HEK293T (cell line): Measurements from ENCODE around the gene DAPK1.

Experiments
- CTCF ChIA-PET: fragments of 350-600 bp; formaldehyde crosslinking; extraction: SDS; loops from one replicate; lab custom pipeline; 2021; ENCODE audit warnings: antibody characterized with exemption, inconsistent platforms; lab: Yijun Ruan, JAX
- POLR2A ChIA-PET: fragments of 350-600 bp; formaldehyde crosslinking; extraction: SDS; loops from one replicate; lab custom pipeline; 2020; ENCODE audit warnings: antibody characterized with exemption, inconsistent platforms; lab: Yijun Ruan, JAX
- DNase-seq: peaks from one replicate; pipeline ENCODE4 v3.0.0; 2012; ENCODE audit warnings: mixed read lengths; ENCODE audit errors: extremely low spot score
- ARNT ChIP-seq: fragments of 450-650 bp; IDR thresholded peaks from 2 replicates; pipeline ENCODE4 v1.6.1; 2017; ENCODE audit warnings: mild to moderate bottlenecking
- BHLHE40 ChIP-seq: fragments of 450-650 bp; IDR thresholded peaks from 2 replicates; pipeline ENCODE4 v1.6.1; 2016; ENCODE audit warnings: mild to moderate bottlenecking, moderate library complexity, borderline replicate concordance
- CTBP1 ChIP-seq: fragments of 450-650 bp; IDR thresholded peaks from 2 replicates; pipeline ENCODE4 v1.6.1; 2016; ENCODE audit warnings: borderline replicate concordance
- ELF4 ChIP-seq: fragments of 450-650 bp; IDR thresholded peaks from 2 replicates; pipeline ENCODE4 v1.6.1; 2017; ENCODE audit warnings: antibody characterized with exemption
- FOXA1 ChIP-seq: fragments of 450-650 bp; IDR thresholded peaks from 2 replicates; pipeline ENCODE4 v1.6.1; 2016; ENCODE audit warnings: mild to moderate bottlenecking
- FOXK2 ChIP-seq: fragments of 450-650 bp; IDR thresholded peaks from 2 replicates; pipeline ENCODE4 v1.6.1; 2016; ENCODE audit warnings: mild to moderate bottlenecking
- FOXM1 ChIP-seq: fragments of 450-650 bp; IDR thresholded peaks from 2 replicates; pipeline ENCODE4 v1.6.1; 2017; ENCODE audit warnings: mild to moderate bottlenecking, borderline replicate concordance
- HDGF ChIP-seq: fragments of 450-650 bp; IDR thresholded peaks from 2 replicates; pipeline ENCODE4 v1.6.1; 2017; ENCODE audit warnings: antibody characterized with exemption, borderline replicate concordance
- L3MBTL2 ChIP-seq: fragments of 450-650 bp; conservative IDR thresholded peaks from 2 replicates; pipeline ENCODE4 v1.6.1; 2016; ENCODE audit warnings: mild to moderate bottlenecking
- LEF1 ChIP-seq: fragments of 450-650 bp; IDR thresholded peaks from 2 replicates; pipeline ENCODE4 v1.6.1; 2017; ENCODE audit warnings: mild to moderate bottlenecking, borderline replicate concordance
- NFRKB ChIP-seq: fragments of 450-650 bp; IDR thresholded peaks from 2 replicates; pipeline ENCODE4 v1.6.1; 2016; ENCODE audit warnings: mild to moderate bottlenecking, moderate library complexity
- PKNOX1 ChIP-seq: fragments of 450-650 bp; IDR thresholded peaks from 2 replicates; pipeline ENCODE4 v1.6.1; 2016
- SP1 ChIP-seq: fragments of 450-650 bp; IDR thresholded peaks from 2 replicates; pipeline ENCODE4 v1.6.1; 2017
- SUZ12 ChIP-seq: fragments of 450-650 bp; IDR thresholded peaks from 2 replicates; pipeline ENCODE4 v1.6.1; 2016; ENCODE audit warnings: mild to moderate bottlenecking
- TARDBP ChIP-seq: fragments of 450-650 bp; IDR thresholded peaks from 2 replicates; pipeline ENCODE4 v1.6.1; 2016
- ZNF384 ChIP-seq: fragments of 450-650 bp; IDR thresholded peaks from 2 replicates; pipeline ENCODE4 v1.6.1; 2016

The DAPK1 gene

GRCh38 chr9:87677776-87678587 is 180.3 kb downstream of the DAPK1 start:
- DNase-seq = no peak
- TF ChIP-seq LEF1 (no peak), NFRKB (no peak), ELF4 (no peak), BHLHE40 (no peak)
- ChIA-PET CTCF (no interaction called here), POLR2A (no interaction called here)

GRCh38 chr9:87678650-87679355 is 181.1 kb downstream of the DAPK1 start:
- peak; percentile 71 for DNase-seq
- ChIA-PET POLR2A (no interaction called here), CTCF (no interaction called here)
- TF ChIP-seq FOXK2 (no peak), ELF4 (no peak), ZNF384 (no peak), FOXM1 (no peak), SUZ12 (no peak), HDGF (no peak)

GRCh38 chr9:87681271-87682061 is 183.8 kb downstream of the DAPK1 start:
- no peak for TF ChIP-seq HDGF
- CTCF ChIA-PET = interaction anchor here (0.5 kb wide), 1 partner anchor 326 kb away, joined by 3 read pairs; no protein-coding TSS in a partner anchor
- DNase-seq = no peak
- POLR2A ChIA-PET = no interaction called here

GRCh38 chr9:87682085-87682484 is 184.4 kb downstream of the DAPK1 start:
- ChIA-PET CTCF (interaction anchor here (0.5 kb wide), 1 partner anchor 326 kb away, joined by 3 read pairs; no protein-coding TSS in a partner anchor), POLR2A (no interaction called here)
- no peak for TF ChIP-seq FOXK2
- no peak for TF ChIP-seq NFRKB
- TF ChIP-seq TARDBP = no peak
- TF ChIP-seq PKNOX1 = no peak
- TF ChIP-seq CTBP1 = no peak
- no peak for TF ChIP-seq FOXA1
- TF ChIP-seq SUZ12 = no peak
- TF ChIP-seq LEF1 = no peak
- TF ChIP-seq ELF4 = no peak
- TF ChIP-seq FOXM1 = no peak
- no peak for DNase-seq

- TF ChIP-seq TARDBP (no peak), SP1 (no peak), FOXK2 (no peak), NFRKB (no peak), BHLHE40 (no peak), L3MBTL2 (no peak), FOXM1 (no peak), PKNOX1 (no peak), SUZ12 (no peak), ARNT (no peak)
- ChIA-PET POLR2A (no interaction called here), CTCF (no interaction called here)
- no peak for DNase-seq
These were observed 185.0 kb downstream of the DAPK1 start for GRCh38 chr9:87682618-87683017.

GRCh38 chr9:87683751-87684626 is 186.3 kb downstream of the DAPK1 start:
- ChIA-PET POLR2A (no interaction called here), CTCF (interaction anchor here (0.7 to 2.0 kb wide), 3 partner anchors 70 to 148 kb away, joined by 3 to 13 read pairs (median 3); no protein-coding TSS in a partner anchor)
- TF ChIP-seq ELF4 (no peak), FOXA1 (no peak), FOXK2 (no peak), FOXM1 (no peak), L3MBTL2 (no peak), PKNOX1 (no peak), SP1 (no peak), BHLHE40 (no peak), SUZ12 (no peak), HDGF (no peak), ARNT (no peak), NFRKB (no peak), LEF1 (no peak), TARDBP (no peak)
- DNase-seq = no peak
